ENCODE data around the gene NLRP3.
A peak's percentile ranks its signal among the peaks of the same experiment; 100 is the strongest.
"Not testable (repeated sequence)": the region's sequence is repeated elsewhere in the genome, so short reads cannot be mapped to it uniquely, and the experiment has no call there.

The NLRP3 gene

DNA sequence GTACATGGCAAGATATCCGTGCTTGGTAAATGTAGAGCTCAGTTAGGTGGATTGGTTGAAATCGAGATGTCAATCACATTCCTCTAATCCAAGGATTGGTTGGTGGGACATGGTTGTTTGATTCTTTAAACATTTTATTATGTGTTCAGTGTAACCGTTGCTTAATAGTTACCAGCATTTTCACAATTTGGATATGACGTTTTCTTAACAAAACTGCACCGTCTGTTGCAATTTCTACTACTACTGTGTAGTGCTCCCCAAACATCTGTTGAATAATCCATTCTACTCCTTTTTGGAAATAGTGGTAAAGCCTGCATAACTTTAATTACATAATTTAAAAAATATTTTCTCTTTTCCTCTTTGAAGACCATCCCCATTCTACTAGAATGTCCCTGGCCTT is 25.6 kb downstream of the NLRP3 start:
- no peak for DNase-seq

DNA sequence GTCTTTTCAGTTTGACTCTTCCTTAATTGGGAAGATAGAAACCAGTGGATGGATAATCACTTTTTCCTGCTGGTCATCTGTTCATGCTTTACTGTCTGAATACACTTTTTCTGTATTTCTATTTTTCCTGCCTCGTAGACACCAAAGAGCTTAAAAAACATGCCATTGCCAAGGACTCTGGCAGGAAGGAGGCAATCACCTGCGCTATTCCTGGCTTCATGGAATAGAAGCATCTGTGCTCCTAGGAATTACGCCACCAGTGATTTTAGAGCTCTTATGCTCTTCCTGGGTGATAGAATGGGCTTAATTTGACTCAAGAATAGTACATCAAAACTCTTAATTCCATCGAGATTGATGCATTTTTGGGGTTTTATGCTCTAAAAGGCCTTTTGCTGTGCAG is 26.2 kb downstream of the NLRP3 start:
- DNase-seq = no peak

DNA sequence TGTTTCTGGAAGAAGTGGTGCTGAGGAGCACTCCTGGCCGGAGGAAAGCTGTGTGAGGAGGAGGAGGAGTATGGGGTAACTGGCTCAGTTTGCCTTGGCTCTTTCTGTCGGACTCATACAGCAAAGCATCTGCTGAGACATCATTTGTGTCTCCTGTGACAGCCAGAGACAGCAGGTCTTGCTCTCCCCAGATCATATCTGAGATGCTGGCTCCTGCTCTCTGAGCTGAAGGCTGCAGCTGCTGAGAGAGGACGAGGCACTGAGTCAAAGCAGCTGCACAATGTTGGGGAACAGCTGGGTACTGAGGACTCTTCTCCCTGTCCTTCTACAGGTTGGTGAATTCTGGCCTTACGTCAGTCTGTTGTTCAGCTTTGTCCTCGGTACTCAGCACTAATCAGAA is 27.7 kb downstream of the NLRP3 start:
- DNase-seq = no peak

DNA sequence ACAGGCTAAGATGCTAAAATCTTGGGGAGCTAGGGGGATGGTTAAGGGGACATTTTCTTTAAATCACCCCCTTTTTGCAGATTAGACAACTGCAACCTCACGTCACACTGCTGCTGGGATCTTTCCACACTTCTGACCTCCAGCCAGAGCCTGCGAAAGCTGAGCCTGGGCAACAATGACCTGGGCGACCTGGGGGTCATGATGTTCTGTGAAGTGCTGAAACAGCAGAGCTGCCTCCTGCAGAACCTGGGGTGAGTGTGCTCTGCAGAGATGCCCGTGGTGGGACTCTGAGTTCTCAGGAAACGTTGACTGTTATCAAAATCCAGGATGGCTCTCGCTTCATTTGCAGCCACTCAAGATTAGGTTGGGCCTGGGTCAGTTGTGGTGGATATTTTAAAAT is 28.6 kb downstream of the NLRP3 start:
- DNase-seq = no peak

DNA sequence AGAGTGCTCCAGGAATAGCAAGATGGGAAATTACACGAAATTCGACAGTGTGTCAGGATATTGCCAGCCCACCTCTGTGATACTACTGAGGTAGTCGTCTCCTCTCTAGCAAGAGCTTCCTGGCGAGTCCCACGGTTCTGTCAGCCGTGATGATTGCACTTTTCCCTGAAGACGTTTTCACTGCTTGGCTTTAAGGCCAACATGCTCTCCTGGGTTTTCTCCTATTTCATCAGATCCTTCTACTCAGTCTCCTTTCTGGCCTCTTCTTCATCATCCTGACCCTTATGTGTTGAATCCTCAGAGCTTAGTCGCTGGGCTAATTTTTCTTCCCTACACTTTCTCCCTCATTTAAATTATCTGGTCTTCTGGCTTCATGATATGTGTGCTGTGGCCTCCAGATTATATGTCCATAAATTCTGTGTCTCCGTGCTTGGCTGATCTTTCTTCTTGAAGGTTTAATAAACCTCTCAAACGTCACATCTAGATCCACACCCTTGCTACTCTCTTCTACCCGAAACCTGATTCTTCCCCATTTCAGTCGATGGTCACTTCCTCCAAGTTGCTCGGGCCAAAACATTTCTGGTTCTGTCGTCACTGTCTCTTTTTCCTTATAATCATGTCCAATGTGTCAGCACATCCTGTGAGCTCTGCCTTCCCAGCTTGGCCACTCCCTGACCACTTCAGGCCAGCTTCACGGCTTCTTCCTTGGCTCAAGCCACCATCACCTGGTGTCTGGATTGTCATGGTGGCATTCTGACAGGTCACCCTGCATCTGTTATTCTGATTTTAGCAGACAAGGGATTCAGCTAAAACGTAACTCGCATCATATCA is 29.8 kb downstream of the NLRP3 start:
- DNase-seq = peak; percentile 53

DNA sequence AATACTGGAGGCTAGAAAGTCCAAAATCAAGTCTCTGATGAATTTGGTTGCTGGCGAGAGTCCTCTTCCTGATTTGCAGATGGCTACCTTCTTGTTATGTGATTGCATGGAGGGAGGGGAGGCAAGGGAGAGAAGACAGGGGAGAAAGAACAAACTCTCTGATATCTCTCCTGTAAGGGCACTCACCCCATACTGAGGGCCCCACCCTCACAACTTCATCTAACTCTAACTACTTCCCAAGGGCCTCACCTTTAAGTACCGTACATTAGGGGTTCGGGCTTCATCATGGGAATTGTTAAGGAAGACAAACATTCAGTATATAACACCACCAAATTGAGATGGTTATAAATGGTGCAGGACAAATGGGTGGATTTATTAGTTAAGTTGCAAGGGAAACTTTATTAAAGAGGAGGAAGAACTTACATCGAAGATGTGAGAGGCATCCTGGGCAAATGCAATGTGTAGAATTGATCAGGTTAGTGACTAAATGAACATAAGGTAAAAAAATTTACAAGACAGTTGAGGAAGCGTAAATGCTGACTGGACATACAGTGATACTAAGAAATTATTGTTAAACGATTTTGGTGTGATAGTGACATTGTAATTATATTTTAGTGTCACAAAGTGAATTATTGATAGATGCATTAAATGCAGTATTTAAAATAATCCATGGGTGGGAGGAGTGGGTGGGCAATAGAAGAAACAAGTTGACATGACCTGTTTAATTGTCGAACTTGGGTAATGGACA is 31.4 kb downstream of the NLRP3 start:
- no peak for DNase-seq

DNA sequence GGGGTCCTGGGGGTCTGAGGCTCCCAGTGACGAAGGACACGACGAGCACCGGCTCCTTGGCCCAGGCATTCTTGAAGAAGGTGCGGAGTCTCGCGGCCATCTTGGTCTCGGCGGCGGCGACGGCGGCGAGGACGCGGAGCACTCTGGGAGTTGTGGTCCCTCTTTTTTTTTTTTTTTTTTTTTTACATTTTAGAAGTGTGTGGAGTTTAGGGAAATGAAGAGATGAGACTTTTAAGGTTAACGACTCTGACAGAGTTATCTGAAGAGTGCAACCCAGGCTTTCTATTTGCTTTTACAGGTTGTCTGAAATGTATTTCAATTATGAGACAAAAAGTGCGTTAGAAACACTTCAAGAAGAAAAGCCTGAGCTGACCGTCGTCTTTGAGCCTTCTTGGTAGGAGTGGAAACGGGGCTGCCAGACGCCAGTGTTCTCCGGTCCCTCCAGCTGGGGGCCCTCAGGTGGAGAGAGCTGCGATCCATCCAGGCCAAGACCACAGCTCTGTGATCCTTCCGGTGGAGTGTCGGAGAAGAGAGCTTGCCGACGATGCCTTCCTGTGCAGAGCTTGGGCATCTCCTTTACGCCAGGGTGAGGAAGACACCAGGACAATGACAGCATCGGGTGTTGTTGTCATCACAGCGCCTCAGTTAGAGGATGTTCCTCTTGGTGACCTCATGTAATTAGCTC is 32.3 kb downstream of the NLRP3 start:
- no peak for DNase-seq

DNA sequence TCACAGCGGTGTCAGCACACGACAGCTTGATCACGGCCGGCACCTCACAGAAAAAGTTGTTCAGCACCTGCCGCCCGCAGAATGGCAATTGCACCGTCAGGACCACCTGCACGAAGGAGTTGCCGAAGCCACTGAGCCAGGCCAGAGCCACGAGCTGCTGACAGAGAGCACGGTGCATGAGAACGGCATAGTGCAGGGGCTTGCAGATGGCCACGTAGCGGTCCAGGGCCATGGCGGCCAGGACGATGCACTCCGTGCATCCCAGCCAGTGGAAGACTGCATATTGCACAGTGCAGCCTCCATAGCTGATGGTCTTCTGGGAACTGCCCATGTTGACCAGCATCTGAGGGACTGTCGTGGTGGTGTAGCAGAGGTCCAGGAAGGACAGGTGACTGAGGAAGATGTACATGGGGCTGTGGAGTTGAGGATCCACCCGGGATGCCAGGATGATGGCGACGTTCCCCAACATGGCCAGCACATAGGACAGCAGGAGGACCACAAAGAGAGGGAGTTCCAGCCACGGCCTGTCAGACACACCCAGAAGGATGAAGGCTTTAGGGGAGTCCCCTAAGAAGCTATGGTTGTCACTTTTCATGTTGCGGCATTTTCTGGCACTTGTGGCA is 35.5 kb downstream of the NLRP3 start:
- no peak for DNase-seq

DNA sequence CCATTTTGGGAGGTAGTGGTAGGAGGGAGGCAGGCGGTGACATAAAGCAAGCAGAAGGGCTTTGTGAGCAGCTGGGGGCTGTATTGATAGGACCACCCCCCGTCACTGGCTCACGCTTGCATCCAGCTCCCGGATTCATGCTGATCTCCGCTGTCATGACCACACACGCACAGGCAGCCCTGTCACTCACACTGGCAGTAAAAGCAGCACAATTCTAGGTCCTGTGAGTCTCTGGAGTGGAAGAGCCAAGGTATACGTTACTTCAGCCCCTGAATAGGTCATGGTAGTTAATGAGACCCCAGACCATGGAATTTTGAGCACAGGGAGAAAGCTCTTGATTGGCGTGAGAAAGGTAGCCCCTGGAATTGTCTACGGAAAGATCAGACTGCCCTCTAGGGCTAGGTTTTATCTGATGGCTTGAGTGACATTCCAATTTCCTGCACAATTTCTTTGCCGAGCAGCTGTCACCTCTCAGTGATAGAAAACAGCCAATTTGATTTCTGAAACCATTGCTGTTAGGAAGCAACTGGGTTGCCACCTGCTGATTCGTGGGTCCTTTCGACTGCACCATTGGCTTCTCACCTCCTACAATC is 36.6 kb downstream of the NLRP3 start:
- DNase-seq = no peak

DNA sequence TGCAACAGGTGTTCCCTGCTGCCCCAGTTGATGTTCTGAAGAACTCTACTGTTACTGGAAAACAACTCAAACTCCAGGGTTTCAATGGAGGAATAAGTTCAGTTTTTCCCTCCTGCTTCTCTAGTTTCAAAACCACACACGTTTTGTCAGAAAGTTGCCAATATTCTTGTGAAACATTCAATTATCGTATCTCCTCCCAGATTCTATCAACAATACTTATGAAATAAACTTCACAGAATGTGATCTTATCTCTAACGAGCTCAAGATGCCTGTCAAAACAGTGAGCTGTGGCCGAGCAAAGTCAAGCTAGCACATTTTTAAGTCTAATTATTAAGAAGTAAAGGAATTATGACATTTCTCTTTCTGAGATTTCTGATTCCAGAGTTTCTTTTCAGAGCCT is 37.3 kb downstream of the NLRP3 start:
- no peak for DNase-seq

DNA sequence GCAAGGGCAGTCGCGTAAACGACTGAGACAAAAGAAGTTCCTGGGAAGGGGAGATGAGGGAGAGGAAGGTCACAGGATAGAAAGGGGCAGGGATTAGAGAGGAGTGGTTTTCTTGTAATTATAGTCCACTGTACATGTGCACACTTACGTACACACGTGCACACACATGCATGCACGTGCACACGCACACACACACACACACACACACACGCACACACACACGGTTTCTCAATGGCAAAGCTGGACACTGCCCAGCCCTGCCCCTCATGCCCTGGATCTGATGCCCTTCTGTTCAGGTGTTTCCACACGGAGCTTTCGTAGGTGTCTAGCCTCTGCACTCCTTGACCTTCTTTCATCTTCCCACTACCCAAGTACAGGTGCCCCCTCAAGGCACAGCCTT is 38.0 kb downstream of the NLRP3 start:
- DNase-seq = no peak

DNA sequence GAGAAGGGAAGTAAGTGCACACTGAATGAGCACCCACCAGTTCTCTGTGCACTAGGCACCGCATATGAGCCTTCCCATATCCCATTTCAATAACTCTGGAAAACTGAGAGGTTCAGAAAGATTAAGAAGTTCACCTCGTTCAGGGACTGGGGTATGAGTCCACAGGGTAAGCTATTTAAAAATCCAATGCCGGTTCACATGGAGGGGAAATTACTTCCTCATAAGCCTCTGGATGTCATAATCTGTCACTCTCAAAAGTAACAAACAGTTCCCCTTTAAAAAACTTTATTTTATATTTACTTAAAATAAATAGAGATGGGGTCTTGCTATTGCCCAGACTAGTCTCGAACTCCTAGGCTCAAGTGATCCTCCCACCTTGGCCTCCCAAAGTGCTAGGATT is 40.0 kb downstream of the NLRP3 start:
- no peak for DNase-seq

DNA sequence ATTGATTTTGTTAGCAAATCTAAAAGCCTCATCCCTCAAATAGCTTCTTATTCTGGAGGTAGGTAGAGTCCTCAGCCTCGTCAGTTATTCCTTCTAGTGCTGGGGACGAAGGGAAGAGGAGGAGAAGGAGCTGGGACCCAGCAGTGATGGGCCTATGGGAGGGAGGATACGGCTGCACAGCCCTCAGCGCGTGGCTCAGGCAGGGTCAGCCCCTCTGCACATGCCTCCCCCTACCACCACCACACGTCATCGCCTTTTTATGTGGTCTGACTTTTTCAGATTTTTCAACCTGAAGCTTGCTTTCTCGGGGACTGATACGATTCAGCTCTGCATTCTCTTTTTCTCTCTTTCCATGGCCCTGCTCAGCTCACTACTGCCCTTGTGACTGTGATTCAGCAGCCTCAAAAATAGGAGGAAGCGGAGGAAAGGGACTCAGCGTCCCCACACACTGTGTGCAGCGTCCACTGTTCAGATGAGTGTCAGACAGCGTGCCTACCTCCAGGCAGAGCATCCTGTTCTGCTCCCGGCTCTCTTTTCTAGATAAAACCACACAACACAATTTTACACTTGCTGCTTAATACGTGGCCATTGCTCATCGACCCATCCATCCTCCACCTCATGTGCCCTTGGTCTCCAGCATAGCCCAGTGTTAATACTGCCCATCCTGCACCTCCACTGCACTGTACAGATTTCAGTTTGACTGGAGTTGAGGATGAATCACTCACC is 41.1 kb downstream of the NLRP3 start:
- peak; percentile 29 for DNase-seq

DNA sequence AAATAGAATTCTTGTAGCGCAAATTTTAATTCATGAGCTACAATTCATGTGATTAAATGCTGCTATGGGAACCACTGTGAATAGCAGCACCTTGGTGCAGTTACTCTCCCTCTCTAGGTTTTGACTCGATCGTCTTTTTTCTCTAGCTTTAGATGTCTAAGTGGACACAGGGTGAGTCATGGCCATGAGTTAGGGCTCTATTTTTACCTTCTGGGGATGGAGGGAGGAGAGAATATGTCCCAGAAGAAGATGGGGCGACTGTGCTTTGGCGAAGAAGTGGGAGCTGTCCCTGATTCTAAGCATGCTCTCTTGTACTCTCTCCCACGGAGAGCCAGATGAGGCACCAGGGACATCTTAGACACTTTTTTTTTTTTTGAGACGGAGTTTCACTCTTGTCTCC is 43.5 kb downstream of the NLRP3 start:
- no peak for DNase-seq

DNA sequence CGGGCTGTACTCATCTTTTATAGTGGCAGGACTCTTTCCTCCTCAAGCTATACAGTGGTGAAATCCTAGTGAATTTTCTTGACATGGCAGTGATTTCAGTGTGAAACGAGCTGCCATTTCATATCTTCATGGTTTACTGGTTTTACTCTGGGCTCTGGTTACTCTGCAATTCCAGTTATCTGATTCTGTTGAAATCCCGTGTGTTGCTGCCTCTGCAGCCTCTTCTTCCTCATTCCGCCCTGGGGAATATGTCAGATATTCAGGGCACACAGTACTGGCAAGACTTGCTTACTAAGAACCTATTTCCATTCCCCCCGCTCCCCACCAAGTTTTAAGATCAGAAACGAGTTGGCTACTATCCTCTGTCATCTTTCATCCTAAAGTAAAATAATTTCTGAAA is 49.8 kb downstream of the NLRP3 start:
- DNase-seq = no peak

DNA sequence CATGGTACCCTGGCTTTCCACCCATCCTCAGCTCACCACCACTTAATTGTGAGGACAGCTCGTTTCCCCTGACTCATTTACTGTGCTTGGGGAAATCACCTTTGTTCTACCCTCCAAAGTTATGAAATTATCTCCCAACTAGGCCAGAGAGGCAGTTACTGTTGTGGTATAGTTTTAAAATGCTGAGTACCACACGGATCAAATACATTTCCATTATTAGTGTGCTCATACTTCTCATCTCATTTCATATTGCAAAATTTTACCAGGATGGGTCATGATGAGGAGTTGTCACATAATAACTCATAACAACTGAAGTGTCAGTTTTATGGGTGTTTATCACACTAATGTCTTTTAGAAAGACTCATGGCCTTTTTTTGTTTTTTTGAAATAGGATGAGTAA is 51.2 kb downstream of the NLRP3 start:
- no peak for DNase-seq

DNA sequence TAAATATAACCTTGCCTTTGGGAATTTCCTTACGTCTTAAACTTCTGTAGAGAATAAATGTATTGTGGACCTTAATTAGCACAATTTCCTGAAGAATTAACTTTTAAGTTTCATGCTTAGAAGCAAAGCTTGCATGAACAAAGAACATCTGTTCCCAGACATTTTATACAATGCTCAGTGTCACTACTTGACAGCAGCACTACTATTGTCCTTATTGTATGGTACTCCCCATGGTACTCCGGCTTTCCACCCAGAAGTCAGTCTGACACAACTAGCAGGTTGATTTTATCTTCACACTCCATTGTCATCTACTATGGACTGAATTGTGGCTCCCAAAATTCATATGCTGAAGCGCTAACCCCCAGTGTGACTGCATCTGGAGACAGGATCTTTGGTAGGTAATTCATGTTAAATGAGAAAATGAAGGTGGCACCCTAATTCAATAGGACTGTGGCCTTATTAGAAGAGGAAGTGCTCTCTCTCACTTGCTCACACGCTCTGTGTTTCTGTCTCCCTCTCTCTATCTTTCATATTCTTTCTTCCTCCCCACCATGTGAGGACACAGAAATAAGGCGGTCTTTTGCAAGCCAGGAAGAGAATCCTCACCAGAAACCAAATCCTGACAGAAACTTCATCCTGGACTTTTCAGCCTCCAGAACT is 52.6 kb downstream of the NLRP3 start:
- DNase-seq = no peak

DNA sequence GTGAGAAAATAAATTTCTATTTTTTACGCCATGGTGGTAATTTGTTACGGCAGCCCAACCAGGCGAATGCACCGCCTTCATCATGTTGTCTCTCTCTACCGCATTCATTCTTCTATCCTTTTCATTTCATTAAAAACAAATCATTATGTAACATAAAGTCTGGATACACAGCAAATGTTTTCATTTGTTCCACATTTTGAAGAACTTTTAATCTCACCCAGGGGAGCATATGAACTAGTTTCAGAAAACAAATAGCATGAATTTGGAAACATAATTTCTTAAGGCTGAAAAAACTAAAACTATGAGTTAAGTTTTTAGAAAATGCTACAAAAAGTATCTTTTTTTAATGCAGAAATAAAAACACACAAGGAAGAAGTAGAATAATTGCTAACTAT is 53.2 kb downstream of the NLRP3 start:
- DNase-seq = no peak

DNA sequence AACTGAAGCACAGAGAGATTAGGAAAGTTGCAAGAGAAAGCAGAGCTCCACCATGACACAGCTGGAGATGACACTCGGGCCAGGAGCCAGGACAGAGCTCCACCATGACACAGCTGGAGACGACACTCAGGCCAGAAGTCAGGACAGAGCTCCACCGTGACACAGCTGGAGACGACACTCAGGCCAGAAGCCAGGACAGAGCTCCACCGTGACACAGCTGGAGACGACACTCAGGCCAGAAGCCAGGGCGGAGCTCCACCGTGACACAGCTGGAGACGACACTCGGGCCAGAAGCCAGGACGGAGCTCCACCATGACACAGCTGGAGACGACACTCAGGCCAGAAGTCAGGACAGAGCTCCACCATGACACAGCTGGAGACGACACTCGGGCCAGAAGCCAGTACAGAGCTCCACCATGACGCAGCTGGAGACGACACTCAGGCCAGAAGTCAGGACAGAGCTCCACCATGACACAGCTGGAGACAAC is 55.0 kb downstream of the NLRP3 start:
- DNase-seq = not testable (repeated sequence)

DNA sequence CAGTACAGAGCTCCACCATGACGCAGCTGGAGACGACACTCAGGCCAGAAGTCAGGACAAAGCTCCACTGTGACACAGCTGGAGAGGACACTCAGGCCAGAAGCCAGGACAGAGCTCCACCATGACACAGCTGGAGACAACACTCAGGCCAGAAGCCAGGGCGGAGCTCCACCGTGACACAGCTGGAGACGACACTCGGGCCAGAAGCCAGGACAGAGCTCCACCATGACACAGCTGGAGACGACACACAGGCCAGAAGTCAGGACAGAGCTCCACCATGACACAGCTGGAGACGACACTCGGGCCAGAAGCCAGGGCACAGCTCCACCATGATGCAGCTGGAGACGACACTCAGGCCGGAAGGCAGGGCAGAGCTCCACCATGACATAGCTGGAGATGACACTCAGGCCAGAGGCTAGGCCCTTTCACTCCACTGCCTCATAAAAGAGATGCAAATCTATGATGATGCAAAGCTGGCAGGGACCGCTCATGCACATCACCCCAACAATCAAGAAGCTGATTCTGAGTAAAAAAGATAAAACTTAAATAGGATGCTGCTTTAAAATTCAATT is 55.6 kb downstream of the NLRP3 start:
- DNase-seq = no peak

DNA sequence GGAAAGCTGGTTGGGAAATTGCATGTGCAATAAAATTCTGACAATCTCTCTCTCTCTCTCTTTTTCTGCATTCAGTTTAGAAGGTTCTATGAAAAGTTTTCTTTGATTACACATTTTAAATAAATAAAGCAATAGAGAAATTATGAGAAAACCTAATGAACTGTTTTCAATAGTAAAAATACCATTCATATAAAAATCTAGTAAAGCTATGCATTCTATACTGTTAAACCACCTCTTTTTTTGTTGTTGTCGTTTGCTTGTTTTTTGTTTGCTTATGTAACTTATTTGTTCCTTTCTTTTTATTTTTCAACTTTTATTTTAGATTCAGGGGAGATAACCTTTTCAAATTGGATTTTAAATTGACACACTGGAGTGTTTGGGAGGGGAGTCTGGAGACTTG is 56.1 kb downstream of the NLRP3 start:
- DNase-seq = no peak
